Activated naive CD4-positive, alpha-beta T cell treated with anti-CD3 and anti-CD28 coated beads for 36 hours (primary cell): ENCODE data around the gene NBPF4. TPM values are rescaled to one million over a fixed set of nuclear protein-coding genes. Genes with fewer than 3 reads are reported as not detected.

Experiments used
- CTCF ChIA-PET: fragments of 350-600 bp; sonication (Branson Sonifier 250); formaldehyde crosslinking; loops from one replicate; lab custom pipeline; 2021; ENCODE audit warnings: antibody characterized with exemption; lab: Charles Lee
- DNase-seq: peaks from one replicate; pipeline ENCODE4 v3.0.0-alpha.2; 2020
- H3K27ac Mint-ChIP-seq: one replicate; pipeline ENCODE4 v1.8.0; 2021; ENCODE audit warnings: mild to moderate bottlenecking, mixed read lengths
- H3K27me3 Mint-ChIP-seq: one replicate; pipeline ENCODE4 v1.8.0; 2021; ENCODE audit warnings: low read depth, mixed read lengths
- H3K36me3 Mint-ChIP-seq: one replicate; pipeline ENCODE4 v1.8.0; 2021; ENCODE audit warnings: low read depth, mixed read lengths
- H3K4me1 Mint-ChIP-seq: one replicate; pipeline ENCODE4 v1.8.0; 2021; ENCODE audit warnings: low read depth, mixed read lengths
- H3K4me3 Mint-ChIP-seq: one replicate; pipeline ENCODE4 v1.8.0; 2021; ENCODE audit warnings: mild to moderate bottlenecking, moderate library complexity, mixed read lengths
- H3K9me3 Mint-ChIP-seq: one replicate; pipeline ENCODE4 v1.8.0; 2021; ENCODE audit warnings: mixed read lengths
- intact Hi-C: fragments of 100-400 bp; cut with micrococcal nuclease; formaldehyde crosslinking; loops from one replicate; pipeline ENCODE4 v1.15.1; 2023
- total RNA-seq, 2 experiments: library from RNA; stranded (reverse); gene quantifications; one replicate each; pipeline ENCODE4 v1.2.3, GENCODE V29; 2021

Gene NBPF4
- total RNA-seq, 2 experiments from 2014 or later: not detected

- CTCF ChIA-PET: interaction anchor here (1.5 to 2.9 kb wide), 3 partner anchors 9 to 420 kb away, joined by 4 to 14 read pairs (median 12); no protein-coding TSS in a partner anchor
- intact Hi-C loops: loop anchor here (5.0 to 10.0 kb wide), 6 partner anchors 74 to 1144 kb away; partner anchors contain the start of genes EEIG2 and PRMT6
- Mint-ChIP-seq H3K27me3 (no peaks in the 10 kb centered on the region), H3K9me3 (peaks cover 2% of the 10 kb centered on the region), H3K4me3 (no peak overlapping the region), H3K4me1 (peaks cover 14% of the 10 kb centered on the region), H3K36me3 (no peaks in the 10 kb centered on the region), H3K27ac (no peak overlapping the region)
- no peak for DNase-seq
Observed at GRCh38 chr1:108201687-108202086, 42.2 kb downstream of the NBPF4 start.

DNA sequence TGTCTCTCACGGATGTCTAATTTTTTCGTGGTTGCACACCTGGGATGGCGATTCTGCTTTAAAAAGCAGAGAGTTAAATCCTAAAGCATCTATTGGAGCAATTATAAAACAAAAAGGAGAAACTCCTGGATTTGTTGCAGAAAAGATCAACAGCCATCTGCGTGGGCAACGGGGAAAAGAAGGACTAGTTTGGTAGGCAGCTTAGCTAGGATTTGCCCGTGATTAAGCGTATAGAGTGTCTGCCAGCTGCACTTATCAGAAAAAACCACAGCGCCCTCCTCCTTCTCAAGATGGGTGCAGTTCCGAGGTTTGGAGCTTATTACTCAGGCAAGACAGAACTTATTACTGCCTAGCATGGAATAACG, 43.2 kb downstream of the NBPF4 start:
- intact Hi-C loops: loop anchor here (1.0 to 10.0 kb wide), 7 partner anchors 73 to 1143 kb away; partner anchors contain the start of genes EEIG2 and PRMT6
- no peak overlapping the region for H3K27ac Mint-ChIP-seq
- H3K4me3 Mint-ChIP-seq: peak overlapping the region; percentile 86
- H3K36me3 Mint-ChIP-seq: no peaks in the 10 kb centered on the region
- peaks cover 2% of the 10 kb centered on the region for H3K9me3 Mint-ChIP-seq
- no peaks in the 10 kb centered on the region for H3K27me3 Mint-ChIP-seq
- DNase-seq: peak; percentile 74
- peaks cover 14% of the 10 kb centered on the region for H3K4me1 Mint-ChIP-seq
- CTCF ChIA-PET: interaction anchor here (0.6 to 2.9 kb wide), 11 partner anchors 9 to 419 kb away, joined by 3 to 14 read pairs (median 5); no protein-coding TSS in a partner anchor

DNA sequence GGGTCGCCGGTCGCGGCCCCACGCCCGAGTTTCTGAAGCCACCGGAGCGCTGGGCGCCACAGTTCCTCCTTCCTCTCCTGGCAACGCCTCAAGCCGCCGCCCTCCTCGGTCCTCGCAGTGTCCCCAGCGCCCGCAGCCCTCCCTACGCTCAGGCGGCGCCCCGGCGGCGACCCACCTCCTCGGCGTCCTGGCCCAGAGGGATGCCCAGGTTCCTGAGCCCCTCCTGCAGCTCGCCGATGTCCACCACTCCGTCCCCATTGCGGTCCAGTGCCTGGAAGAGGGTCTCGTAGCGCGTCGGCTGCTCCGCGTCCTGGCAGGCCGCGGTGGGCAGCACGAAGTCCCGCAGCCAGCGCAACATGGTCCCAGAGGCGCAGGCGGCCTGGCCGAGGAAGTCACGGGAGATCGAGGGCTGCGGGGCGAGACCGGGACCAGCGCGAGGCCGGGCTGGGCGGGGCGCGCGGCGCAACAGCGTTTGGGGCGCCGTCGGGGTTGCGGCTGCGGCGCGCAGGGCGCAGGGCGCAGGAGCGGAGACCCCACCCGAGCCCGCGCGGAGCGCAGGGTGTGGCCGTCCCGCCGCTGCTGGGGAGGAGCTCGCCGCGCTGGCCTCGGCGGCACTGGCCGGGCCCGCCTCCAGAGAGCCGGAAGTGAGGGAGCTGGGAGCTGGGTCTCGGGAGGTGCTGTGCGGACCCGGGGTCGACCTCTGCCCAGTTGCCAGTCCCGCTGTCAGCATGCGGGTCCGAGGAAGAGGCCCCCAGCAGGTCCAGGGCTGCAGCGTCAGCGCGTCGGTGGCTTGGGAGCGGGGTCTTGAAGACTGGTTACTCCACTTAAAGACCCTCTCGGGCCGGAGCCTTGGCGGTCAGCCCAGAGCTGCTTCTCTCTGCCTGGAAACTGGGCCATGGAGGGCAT, 43.8 kb downstream of the NBPF4 start, which contains the start of gene SLC25A24:
Gene SLC25A24, minus strand, starts transcription at position 563 of the 906 bp plus-strand sequence. Its CDS starts 205 bp downstream, at position 358.
- DNase-seq: peak; percentile 70
- H3K9me3 Mint-ChIP-seq: peaks cover 2% of the 10 kb centered on the region
- H3K27me3 Mint-ChIP-seq: no peaks in the 10 kb centered on the region
- peaks cover 3% of the 10 kb centered on the region for H3K36me3 Mint-ChIP-seq
- H3K27ac Mint-ChIP-seq: no peak within 1 kb of the TSS
- CTCF ChIA-PET: interaction anchor here (0.6 to 2.9 kb wide), 11 partner anchors 8 to 418 kb away, joined by 3 to 14 read pairs (median 5); no protein-coding TSS in a partner anchor
- intact Hi-C loops: loop anchor here (1.0 to 10.0 kb wide), 8 partner anchors 73 to 1143 kb away; partner anchors contain the start of genes EEIG2 and PRMT6
- peaks cover 14% of the 10 kb centered on the region for H3K4me1 Mint-ChIP-seq
- peak within 1 kb of the TSS; percentile 86 for H3K4me3 Mint-ChIP-seq

DNA sequence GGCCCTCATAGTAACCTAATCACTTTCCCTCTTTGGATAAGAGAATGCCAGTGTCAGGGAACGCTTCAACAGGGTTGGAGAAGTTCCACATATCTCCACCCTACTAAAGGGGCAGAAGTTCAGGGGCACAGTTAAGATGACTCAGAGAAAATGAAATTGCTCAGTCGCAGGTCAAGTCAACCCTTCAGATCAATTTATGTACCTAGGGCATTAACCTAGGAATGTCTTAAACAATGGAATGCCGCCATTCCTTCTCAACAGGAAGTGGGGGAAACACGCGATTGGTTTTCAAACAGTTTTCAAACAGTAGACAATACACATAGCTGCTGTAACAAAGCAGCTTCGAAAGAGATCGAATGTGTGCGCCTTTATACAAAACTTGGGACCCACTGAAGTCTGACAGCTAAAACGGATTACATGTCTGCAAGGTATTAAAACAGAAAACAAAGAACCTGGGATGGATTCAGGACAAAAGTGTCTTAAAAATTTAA, 44.6 kb downstream of the NBPF4 start:
- intact Hi-C loops: loop anchor here (2.0 kb wide), 1 partner anchor 236 kb away; no protein-coding TSS in a partner anchor
- H3K4me1 Mint-ChIP-seq: peaks cover 14% of the 10 kb centered on the region
- H3K27ac Mint-ChIP-seq: no peak overlapping the region
- no peak for DNase-seq
- peak overlapping the region; percentile 86 for H3K4me3 Mint-ChIP-seq
- no peaks in the 10 kb centered on the region for H3K27me3 Mint-ChIP-seq
- H3K9me3 Mint-ChIP-seq: no peaks in the 10 kb centered on the region
- H3K36me3 Mint-ChIP-seq: peaks cover 4% of the 10 kb centered on the region
- CTCF ChIA-PET: interaction anchor here (2.1 to 2.9 kb wide), 3 partner anchors 74 to 418 kb away, joined by 7 to 12 read pairs (median 8); no protein-coding TSS in a partner anchor

- H3K36me3 Mint-ChIP-seq: peaks cover 23% of the 10 kb centered on the region
- no peak overlapping the region for H3K27ac Mint-ChIP-seq
- CTCF ChIA-PET: no interaction called here
- peaks cover 7% of the 10 kb centered on the region for H3K4me1 Mint-ChIP-seq
- no peaks in the 10 kb centered on the region for H3K27me3 Mint-ChIP-seq
- no peak overlapping the region for H3K4me3 Mint-ChIP-seq
- H3K9me3 Mint-ChIP-seq: peaks cover 9% of the 10 kb centered on the region
- intact Hi-C loops: no loop called here
- no peak for DNase-seq
Observed at GRCh38 chr1:108194051-108194450, 49.8 kb downstream of the NBPF4 start.

DNA sequence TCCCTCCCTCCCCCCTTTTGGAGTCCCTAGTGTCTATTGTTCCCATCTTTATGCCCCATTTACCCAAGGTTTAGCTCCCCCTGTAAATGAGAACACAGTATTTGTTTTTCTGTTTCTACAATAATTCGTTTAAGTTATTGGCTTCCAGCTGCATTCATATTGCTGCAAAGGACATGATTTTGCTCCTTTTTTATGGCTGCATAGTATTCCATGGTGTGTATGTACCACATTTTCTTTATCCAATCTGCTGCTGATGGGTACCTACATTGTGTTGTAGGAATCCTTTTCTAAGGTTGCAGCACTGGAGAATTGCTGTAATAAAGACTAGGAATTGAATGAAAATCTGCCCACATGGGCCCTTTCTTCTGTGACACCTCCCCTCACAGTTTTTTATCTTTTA, 50.5 kb downstream of the NBPF4 start:
- Mint-ChIP-seq H3K4me3 (no peak overlapping the region), H3K27me3 (no peaks in the 10 kb centered on the region), H3K36me3 (peaks cover 23% of the 10 kb centered on the region), H3K27ac (no peak overlapping the region), H3K9me3 (peaks cover 9% of the 10 kb centered on the region), H3K4me1 (peaks cover 7% of the 10 kb centered on the region)
- CTCF ChIA-PET: no interaction called here
- DNase-seq: no peak
- intact Hi-C loops: no loop called here

- H3K36me3 Mint-ChIP-seq: peaks cover 27% of the 10 kb centered on the region
- peaks cover 9% of the 10 kb centered on the region for H3K9me3 Mint-ChIP-seq
- no peak for DNase-seq
- H3K27ac Mint-ChIP-seq: no peak overlapping the region
- intact Hi-C loops: no loop called here
- CTCF ChIA-PET: interaction anchor here (1.9 kb wide), 1 partner anchor 8 kb away, joined by 5 read pairs; the partner anchor contains the start of gene SLC25A24
- peaks cover 7% of the 10 kb centered on the region for H3K4me1 Mint-ChIP-seq
- H3K27me3 Mint-ChIP-seq: no peaks in the 10 kb centered on the region
- no peak overlapping the region for H3K4me3 Mint-ChIP-seq
Observed at GRCh38 chr1:108192581-108192980, 51.3 kb downstream of the NBPF4 start.

DNA sequence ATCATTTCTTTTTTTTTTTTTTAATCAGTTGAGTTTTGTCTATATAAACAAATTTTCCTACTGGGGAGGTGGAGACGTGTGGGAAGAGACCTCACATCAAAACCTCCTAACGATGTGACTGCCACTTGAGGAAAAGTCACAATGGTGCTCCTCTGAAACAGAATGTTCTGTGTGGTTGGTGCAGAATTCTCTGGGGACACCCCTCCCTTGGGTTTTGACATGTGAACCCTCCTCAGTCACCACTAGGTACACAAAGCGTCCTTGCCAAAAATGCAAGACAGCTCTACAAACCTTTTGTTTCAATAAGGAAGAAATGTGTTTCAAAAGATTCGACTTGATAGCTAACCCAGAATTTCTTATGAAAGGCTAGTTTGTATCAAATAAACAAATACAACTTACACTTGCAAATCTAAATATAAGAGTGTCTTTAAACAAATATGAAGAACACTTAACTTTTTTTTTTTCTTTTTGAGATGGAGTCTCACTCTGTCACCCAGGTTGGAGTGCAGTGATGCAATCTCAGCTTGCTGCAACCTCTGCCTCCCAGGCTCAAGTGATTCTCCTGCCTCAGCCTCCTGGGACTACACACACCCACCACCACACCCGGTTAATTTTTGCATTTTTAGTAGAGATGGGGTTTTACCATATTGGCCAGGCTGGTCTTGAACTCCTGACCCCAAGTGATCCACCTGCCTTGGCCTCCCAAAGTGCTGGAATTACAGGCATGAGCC, 53.0 kb downstream of the NBPF4 start:
- Mint-ChIP-seq H3K36me3 (peaks cover 27% of the 10 kb centered on the region), H3K27me3 (no peaks in the 10 kb centered on the region), H3K9me3 (peaks cover 9% of the 10 kb centered on the region), H3K27ac (no peak overlapping the region), H3K4me1 (peaks cover 7% of the 10 kb centered on the region), H3K4me3 (no peak overlapping the region)
- CTCF ChIA-PET: interaction anchor here (1.9 kb wide), 1 partner anchor 10 kb away, joined by 5 read pairs; the partner anchor contains the start of gene SLC25A24
- intact Hi-C loops: no loop called here
- no peak for DNase-seq

- Mint-ChIP-seq H3K9me3 (peaks cover 9% of the 10 kb centered on the region), H3K4me3 (no peak overlapping the region), H3K27me3 (no peaks in the 10 kb centered on the region), H3K4me1 (peaks cover 7% of the 10 kb centered on the region), H3K27ac (no peak overlapping the region), H3K36me3 (peaks cover 25% of the 10 kb centered on the region)
- CTCF ChIA-PET: interaction anchor here (0.8 to 1.4 kb wide), 2 partner anchors 10 to 18 kb away, joined by 3 to 4 read pairs; partner anchors contain the start of gene SLC25A24
- no peak for DNase-seq
- intact Hi-C loops: no loop called here
Observed at GRCh38 chr1:108190001-108190634, 53.8 kb downstream of the NBPF4 start.

- Mint-ChIP-seq H3K4me1 (peaks cover 7% of the 10 kb centered on the region), H3K9me3 (peaks cover 11% of the 10 kb centered on the region), H3K27me3 (no peaks in the 10 kb centered on the region), H3K4me3 (no peak overlapping the region), H3K36me3 (peaks cover 30% of the 10 kb centered on the region), H3K27ac (no peak overlapping the region)
- CTCF ChIA-PET: interaction anchor here (1.4 kb wide), 1 partner anchor 11 kb away, joined by 4 read pairs; the partner anchor contains the start of gene SLC25A24
- intact Hi-C loops: no loop called here
- no peak for DNase-seq
Observed at GRCh38 chr1:108188801-108189200, 55.1 kb downstream of the NBPF4 start.

DNA sequence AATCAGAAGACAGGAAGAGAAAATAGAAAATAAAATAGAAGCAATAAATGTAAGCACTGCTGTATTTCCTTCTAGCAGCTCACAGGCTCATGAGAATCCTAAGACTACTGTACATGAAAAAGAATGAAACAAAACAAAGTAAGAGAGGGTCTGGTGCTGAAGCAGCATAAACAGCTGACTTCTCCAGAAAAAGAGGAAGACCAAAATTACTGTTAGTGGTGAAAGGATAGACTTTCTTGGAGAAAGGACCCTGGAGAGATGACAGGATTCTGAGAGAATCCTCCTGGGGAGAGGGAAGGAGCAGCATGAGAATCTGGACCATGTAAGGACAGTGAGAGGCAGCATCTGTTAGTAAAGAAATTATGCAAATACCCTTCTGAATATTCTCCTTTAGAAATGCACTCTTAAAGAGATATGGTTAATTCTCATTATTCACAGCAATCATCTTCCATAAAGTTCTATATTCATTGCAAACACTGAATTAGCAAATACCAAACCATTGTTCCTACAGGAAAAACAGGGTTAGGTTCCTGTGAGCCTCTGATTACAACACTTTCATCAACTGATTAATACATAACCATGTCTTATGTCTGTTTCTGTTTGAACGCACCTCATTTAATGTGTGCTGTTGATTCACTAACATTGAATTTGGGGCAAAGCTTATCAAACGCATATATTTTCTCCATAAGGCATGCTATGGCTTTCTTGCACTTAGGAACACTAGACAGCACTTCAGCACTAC, 60.7 kb downstream of the NBPF4 start:
- H3K36me3 Mint-ChIP-seq: peaks cover 32% of the 10 kb centered on the region

More for the DNA sequence above, 60.7 kb downstream of the NBPF4 start:
- H3K9me3 Mint-ChIP-seq: peaks cover 9% of the 10 kb centered on the region
- no peak overlapping the region for H3K27ac Mint-ChIP-seq
- no peaks in the 10 kb centered on the region for H3K27me3 Mint-ChIP-seq
- H3K4me1 Mint-ChIP-seq: no peaks in the 10 kb centered on the region
- CTCF ChIA-PET: no interaction called here
- H3K4me3 Mint-ChIP-seq: no peak overlapping the region
- intact Hi-C loops: no loop called here
- no peak for DNase-seq
